Sigmoid colon (tissue), 7 donors: ENCODE data around the gene ECM1. TPM values are rescaled to one million over a fixed set of nuclear protein-coding genes. Genes with fewer than 3 reads are reported as not detected.

Experiments used
- DNase-seq: peaks from one replicate; pipeline ENCODE4 v3.0.0-alpha.2; 2019
- H3K27ac ChIP-seq, 4 donors: fragments of 200-600 bp; sonication (generic); one replicate each; pipeline ENCODE4 v1.5.1; 2016 to 2019; ENCODE audit warnings: mild to moderate bottlenecking in 1 of 4
- H3K27me3 ChIP-seq, 3 donors: fragments of 200-600 bp; sonication (generic); one replicate each; pipeline ENCODE4 v1.5.1; 2019; ENCODE audit warnings: mild to moderate bottlenecking in 1 of 3
- H3K36me3 ChIP-seq, 4 donors: fragments of 200-600 bp; sonication (generic); one replicate each; pipeline ENCODE4 v1.5.1; 2016 to 2019
- H3K4me1 ChIP-seq, 4 donors: fragments of 200-600 bp; sonication (generic); one replicate each; pipeline ENCODE4 v1.5.1; 2017 to 2019
- H3K4me3 ChIP-seq, 4 donors: fragments of 200-600 bp; sonication (generic); one replicate each; pipeline ENCODE4 v1.5.1; 2017 to 2019; ENCODE audit warnings: mild to moderate bottlenecking in 2 of 4, moderate library complexity in 1 of 4
- H3K9me3 ChIP-seq, 4 donors: fragments of 200-600 bp in 3 of 4; sonication (generic) in 3 of 4; one replicate each; pipeline versions ENCODE4 v1.5.1 to v1.6.1; 2013 to 2019
- EP300 ChIP-seq, 4 donors: sonication (generic); formaldehyde crosslinking; IDR thresholded peaks; one replicate each; pipeline ENCODE4 v1.6.1; 2017; ENCODE audit warnings: antibody characterized with exemption in 4 of 4
- POLR2A ChIP-seq, 2 donors: fragments of 450-650 bp; IDR thresholded peaks; one replicate each; pipeline ENCODE4 v1.6.1; 2016; ENCODE audit warnings: antibody characterized with exemption in 2 of 2, mild to moderate bottlenecking in 2 of 2, moderate library complexity in 2 of 2
- POLR2AphosphoS5 ChIP-seq, 4 donors: sonication (generic); formaldehyde crosslinking; IDR thresholded peaks; one replicate each; pipeline ENCODE4 v1.6.1; 2017; ENCODE audit warnings: antibody characterized with exemption in 4 of 4
- WGBS, 2 donors: extraction: QIAGEN DNeasy Blood & Tissue Kit; methylation state at CpG; one replicate each; pipeline ENCODE4 v1.1.7; 2013; 5-methylcytosine and 5-hydroxymethylcytosine counted together
- intact Hi-C: fragments of 100-400 bp; cut with DNase I; formaldehyde crosslinking; loops from one replicate; pipeline ENCODE4 v1.15.1; 2023
- polyA plus RNA-seq, 3 donors: library from polyadenylated mRNA; stranded (reverse); fragments of 200-250 nt; gene quantifications; one replicate each; pipeline ENCODE4 v1.2.3, GENCODE V29; 2013
- total RNA-seq, 4 donors: library from RNA; depleted of rRNA; stranded (reverse); fragments of >200 nt; gene quantifications; one replicate each; pipeline ENCODE4 v1.1.0, GENCODE V29; 2016
- TF ChIP-seq, protein P1 (sequence below), 4 experiments: fragments of 450-650 bp in 3 of 4; fragments of 200-600 bp in 1 of 4; IDR thresholded peaks; one replicate each; pipeline ENCODE4 v1.5.1; 2016 to 2019; ENCODE audit warnings: antibody characterized with exemption in 4 of 4, mild to moderate bottlenecking in 3 of 4, moderate library complexity in 2 of 4
- donor health status: healthy with polysubstance abuse.
- donor health status: Bipolar disorder and iron deficiency.
- donor health status: healthy.

The ECM1 gene
- total and polyA plus RNA-seq, 7 donors, result 2.1 to 23.8 (median 9.2) TPM

DNA sequence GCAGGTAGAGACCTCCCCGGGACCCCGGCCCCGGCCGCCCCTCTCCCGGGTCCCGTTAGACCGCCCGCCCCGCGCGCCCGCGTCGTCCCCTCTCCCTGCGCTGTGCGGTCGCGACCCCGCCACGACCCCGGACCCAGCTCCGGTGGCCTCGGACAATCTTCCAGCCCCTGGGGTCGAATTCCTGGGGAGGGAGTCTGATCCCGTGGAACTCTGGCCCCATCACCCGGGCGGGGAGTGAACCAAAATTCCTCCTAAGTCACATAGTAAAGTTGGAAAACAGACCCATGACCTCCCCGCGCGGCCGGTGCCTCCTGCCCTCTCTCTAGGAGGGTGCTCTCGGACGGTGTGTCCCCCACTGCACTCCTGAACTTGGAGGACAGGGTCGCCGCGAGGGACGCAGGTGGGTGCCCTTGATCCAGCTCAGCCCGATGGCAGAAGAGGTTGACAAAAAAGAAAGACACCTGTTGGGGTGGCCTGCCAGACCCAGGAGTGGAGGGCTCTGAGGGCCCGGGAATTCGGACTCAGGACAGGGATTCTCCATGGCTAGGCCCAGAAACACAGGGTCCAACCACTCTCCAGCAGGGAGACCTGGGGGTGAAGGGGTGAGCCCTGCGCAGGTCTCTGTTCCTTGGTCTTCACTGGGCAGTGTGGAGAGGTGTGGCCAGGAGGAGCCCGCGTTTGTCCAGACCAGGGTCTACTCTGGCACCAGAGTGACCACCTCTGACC lies 41.8 kb downstream of the ECM1 start:
- intact Hi-C loops, result no loop called here
- H3K4me3 ChIP-seq, result peak overlapping the region; percentile 46 to 66 (median 56)
- H3K9me3 ChIP-seq, result no peaks in the 10 kb centered on the region
- peaks cover 0 to 62% (median 44%) of the 10 kb centered on the region in 4 donors for H3K4me1 ChIP-seq
- TF ChIP-seq, protein P1, sequence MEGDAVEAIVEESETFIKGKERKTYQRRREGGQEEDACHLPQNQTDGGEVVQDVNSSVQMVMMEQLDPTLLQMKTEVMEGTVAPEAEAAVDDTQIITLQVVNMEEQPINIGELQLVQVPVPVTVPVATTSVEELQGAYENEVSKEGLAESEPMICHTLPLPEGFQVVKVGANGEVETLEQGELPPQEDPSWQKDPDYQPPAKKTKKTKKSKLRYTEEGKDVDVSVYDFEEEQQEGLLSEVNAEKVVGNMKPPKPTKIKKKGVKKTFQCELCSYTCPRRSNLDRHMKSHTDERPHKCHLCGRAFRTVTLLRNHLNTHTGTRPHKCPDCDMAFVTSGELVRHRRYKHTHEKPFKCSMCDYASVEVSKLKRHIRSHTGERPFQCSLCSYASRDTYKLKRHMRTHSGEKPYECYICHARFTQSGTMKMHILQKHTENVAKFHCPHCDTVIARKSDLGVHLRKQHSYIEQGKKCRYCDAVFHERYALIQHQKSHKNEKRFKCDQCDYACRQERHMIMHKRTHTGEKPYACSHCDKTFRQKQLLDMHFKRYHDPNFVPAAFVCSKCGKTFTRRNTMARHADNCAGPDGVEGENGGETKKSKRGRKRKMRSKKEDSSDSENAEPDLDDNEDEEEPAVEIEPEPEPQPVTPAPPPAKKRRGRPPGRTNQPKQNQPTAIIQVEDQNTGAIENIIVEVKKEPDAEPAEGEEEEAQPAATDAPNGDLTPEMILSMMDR (IDR thresholded peaks at IDR 0.05), result no peak
- TF ChIP-seq POLR2A (IDR thresholded peaks at IDR 0.05), result no peak
- TF ChIP-seq POLR2AphosphoS5 (IDR thresholded peaks at IDR 0.05), result peak in 1 of 4 donors; percentile 5
- no peak for TF ChIP-seq EP300 (IDR thresholded peaks at IDR 0.05)
- WGBS, 2 donors, result 13 to 25% methylated on average over 43 of the region's 43 CpGs
- H3K27me3 ChIP-seq, result no peaks in the 10 kb centered on the region
- peak; percentile 83 for DNase-seq
- peak overlapping the region; percentile 82 to 91 (median 88) for H3K27ac ChIP-seq
- no peaks in the 10 kb centered on the region for H3K36me3 ChIP-seq

- H3K36me3 ChIP-seq, result no peaks in the 10 kb centered on the region
- intact Hi-C loops, result no loop called here
- DNase-seq, result peak; percentile 89
Measured at GRCh38 chr1:150550222-150551050, 42.5 kb downstream of the ECM1 start.

GRCh38 chr1:150551051-150551783 lies 43.3 kb downstream of the ECM1 start:
- Histone ChIP-seq H3K4me3 (no peak overlapping the region), H3K27me3 (no peaks in the 10 kb centered on the region), H3K27ac (peak overlapping the region; percentile 82 to 91 (median 88)), H3K9me3 (no peaks in the 10 kb centered on the region), H3K4me1 (peaks cover 0 to 62% (median 44%) of the 10 kb centered on the region in 4 donors), H3K36me3 (peaks cover 0 to 7% (median 0%) of the 10 kb centered on the region in 4 donors)
- WGBS, 2 donors, result 66 to 75% methylated on average over 11 of the region's 11 CpGs
- intact Hi-C loops, result no loop called here
- peak; percentile 77 for DNase-seq
- TF ChIP-seq POLR2AphosphoS5 (IDR thresholded peaks at IDR 0.05) (no peak), POLR2A (IDR thresholded peaks at IDR 0.05) (no peak), EP300 (IDR thresholded peaks at IDR 0.05) (no peak)
- TF ChIP-seq, protein P1 (IDR thresholded peaks at IDR 0.05), result no peak

More at GRCh38 chr1:150550222-150551050, 42.5 kb downstream of the ECM1 start:
- WGBS, 2 donors, result 70 to 74% methylated on average over 22 of the region's 22 CpGs
- Histone ChIP-seq H3K4me1 (peaks cover 0 to 62% (median 44%) of the 10 kb centered on the region in 4 donors), H3K27me3 (no peaks in the 10 kb centered on the region), H3K9me3 (no peaks in the 10 kb centered on the region), H3K4me3 (peak overlapping the region; percentile 46 to 66 (median 56)), H3K27ac (peak overlapping the region; percentile 82 to 91 (median 88))
- TF ChIP-seq, protein P1 (IDR thresholded peaks at IDR 0.05), result no peak
- TF ChIP-seq POLR2A (IDR thresholded peaks at IDR 0.05) (no peak), EP300 (IDR thresholded peaks at IDR 0.05) (no peak), POLR2AphosphoS5 (IDR thresholded peaks at IDR 0.05) (peak in 2 of 4 donors; percentile 18 to 45)

- intact Hi-C loops, result no loop called here
- Histone ChIP-seq H3K27me3 (no peaks in the 10 kb centered on the region), H3K4me1 (peaks cover 0 to 62% (median 44%) of the 10 kb centered on the region in 4 donors), H3K9me3 (no peaks in the 10 kb centered on the region), H3K27ac (peak overlapping the region; percentile 82 to 91 (median 88)), H3K4me3 (no peak overlapping the region), H3K36me3 (peaks cover 0 to 10% (median under 1%) of the 10 kb centered on the region in 4 donors)
- WGBS, 2 donors, result 34 to 44% methylated on average over 1 of the region's 1 CpG
- DNase-seq, result no peak
- no peak for TF ChIP-seq EP300 (IDR thresholded peaks at IDR 0.05)
- TF ChIP-seq, protein P1 (IDR thresholded peaks at IDR 0.05), result no peak
- TF ChIP-seq POLR2A (IDR thresholded peaks at IDR 0.05), result no peak
- no peak for TF ChIP-seq POLR2AphosphoS5 (IDR thresholded peaks at IDR 0.05)
Measured at GRCh38 chr1:150551784-150552127, 43.8 kb downstream of the ECM1 start.
